IPS-18a (cell line): ENCODE results near the gene TBX19.

Source experiments
- H3K27ac ChIP-seq: one replicate; pipeline ENCODE4 v1.5.1; 2013; ENCODE audit warnings: low read length
- H3K27me3 ChIP-seq: one replicate; pipeline ENCODE4 v1.6.1; 2013; ENCODE audit warnings: mild to moderate bottlenecking, low read length; ENCODE audit not compliant: control insufficient read depth, insufficient read depth
- H3K36me3 ChIP-seq: one replicate; pipeline ENCODE4 v1.6.1; 2013; ENCODE audit warnings: low read depth, low read length; ENCODE audit not compliant: control insufficient read depth
- H3K4me1 ChIP-seq: one replicate; pipeline ENCODE4 v1.6.1; 2013; ENCODE audit warnings: low read depth, low read length; ENCODE audit not compliant: control insufficient read depth
- H3K4me3 ChIP-seq: one replicate; pipeline ENCODE4 v1.5.1; 2013; ENCODE audit warnings: low read length
- H3K9ac ChIP-seq: one replicate; pipeline ENCODE4 v1.6.1; 2013; ENCODE audit warnings: mild to moderate bottlenecking, low read length, moderate library complexity
- H3K9me3 ChIP-seq: one replicate; pipeline ENCODE4 v1.6.1; 2013; ENCODE audit warnings: low read depth, low read length; ENCODE audit not compliant: control insufficient read depth

Gene TBX19

GRCh38 chr1:168280296-168280927 is at the start of gene TBX19:
Gene TBX19, plus strand, starts transcription at chr1:168280877. Its CDS starts 214 bp downstream, at chr1:168281091.
- H3K27ac ChIP-seq = no peak within 1 kb of the TSS
- no peak within 1 kb of the TSS for H3K9ac ChIP-seq
- H3K27me3 ChIP-seq = no peaks in the 10 kb centered on the region
- no peak within 1 kb of the TSS for H3K4me3 ChIP-seq
- H3K4me1 ChIP-seq = peaks cover 7% of the 10 kb centered on the region
- no peaks in the 10 kb centered on the region for H3K36me3 ChIP-seq
- no peaks in the 10 kb centered on the region for H3K9me3 ChIP-seq

GRCh38 chr1:168234846-168235547 is 45.7 kb upstream of the TBX19 start:
- Histone ChIP-seq H3K9ac (no peak overlapping the region), H3K4me1 (no peaks in the 10 kb centered on the region), H3K4me3 (no peak overlapping the region), H3K27me3 (no peaks in the 10 kb centered on the region), H3K27ac (no peak overlapping the region), H3K36me3 (peaks cover 14% of the 10 kb centered on the region), H3K9me3 (no peaks in the 10 kb centered on the region)

- no peaks in the 10 kb centered on the region for H3K27me3 ChIP-seq
- H3K9ac ChIP-seq = no peak overlapping the region
- H3K4me3 ChIP-seq = no peak overlapping the region
- H3K9me3 ChIP-seq = no peaks in the 10 kb centered on the region
- H3K27ac ChIP-seq = no peak overlapping the region
- no peaks in the 10 kb centered on the region for H3K4me1 ChIP-seq
- H3K36me3 ChIP-seq = peaks cover 14% of the 10 kb centered on the region
Measured at GRCh38 chr1:168235548-168235885, 45.2 kb upstream of the TBX19 start.

- H3K36me3 ChIP-seq = peaks cover 14% of the 10 kb centered on the region
- no peaks in the 10 kb centered on the region for H3K27me3 ChIP-seq
- H3K4me3 ChIP-seq = no peak overlapping the region
- H3K9me3 ChIP-seq = no peaks in the 10 kb centered on the region
- no peaks in the 10 kb centered on the region for H3K4me1 ChIP-seq
- H3K27ac ChIP-seq = no peak overlapping the region
- H3K9ac ChIP-seq = no peak overlapping the region
Measured at GRCh38 chr1:168235937-168236336, 44.7 kb upstream of the TBX19 start.

GRCh38 chr1:168236836-168237611 is 43.7 kb upstream of the TBX19 start:
- H3K9ac ChIP-seq = no peak overlapping the region
- no peak overlapping the region for H3K4me3 ChIP-seq
- no peaks in the 10 kb centered on the region for H3K4me1 ChIP-seq
- H3K27me3 ChIP-seq = no peaks in the 10 kb centered on the region
- H3K36me3 ChIP-seq = peaks cover 14% of the 10 kb centered on the region
- no peaks in the 10 kb centered on the region for H3K9me3 ChIP-seq
- no peak overlapping the region for H3K27ac ChIP-seq

- no peak overlapping the region for H3K4me3 ChIP-seq
- no peaks in the 10 kb centered on the region for H3K4me1 ChIP-seq
- H3K27me3 ChIP-seq = no peaks in the 10 kb centered on the region
- peaks cover 26% of the 10 kb centered on the region for H3K36me3 ChIP-seq
- H3K27ac ChIP-seq = no peak overlapping the region
- H3K9me3 ChIP-seq = no peaks in the 10 kb centered on the region
- no peak overlapping the region for H3K9ac ChIP-seq
Measured at GRCh38 chr1:168243198-168243597, 37.5 kb upstream of the TBX19 start.

GRCh38 chr1:168243636-168244212 is 37.0 kb upstream of the TBX19 start:
- H3K9ac ChIP-seq = no peak overlapping the region
- no peaks in the 10 kb centered on the region for H3K4me1 ChIP-seq
- no peak overlapping the region for H3K27ac ChIP-seq
- peaks cover 25% of the 10 kb centered on the region for H3K36me3 ChIP-seq
- no peaks in the 10 kb centered on the region for H3K27me3 ChIP-seq
- no peak overlapping the region for H3K4me3 ChIP-seq
- no peaks in the 10 kb centered on the region for H3K9me3 ChIP-seq

GRCh38 chr1:168245042-168245441 is 35.6 kb upstream of the TBX19 start:
- peaks cover 20% of the 10 kb centered on the region for H3K36me3 ChIP-seq
- H3K9ac ChIP-seq = no peak overlapping the region
- H3K4me3 ChIP-seq = no peak overlapping the region
- no peaks in the 10 kb centered on the region for H3K9me3 ChIP-seq
- no peak overlapping the region for H3K27ac ChIP-seq
- H3K4me1 ChIP-seq = no peaks in the 10 kb centered on the region
- H3K27me3 ChIP-seq = no peaks in the 10 kb centered on the region

GRCh38 chr1:168246506-168246905 is 34.2 kb upstream of the TBX19 start:
- Histone ChIP-seq H3K4me3 (no peak overlapping the region), H3K27ac (no peak overlapping the region), H3K36me3 (peaks cover 20% of the 10 kb centered on the region), H3K27me3 (no peaks in the 10 kb centered on the region), H3K4me1 (no peaks in the 10 kb centered on the region), H3K9me3 (no peaks in the 10 kb centered on the region), H3K9ac (no peak overlapping the region)

- no peak overlapping the region for H3K4me3 ChIP-seq
- no peaks in the 10 kb centered on the region for H3K4me1 ChIP-seq
- no peak overlapping the region for H3K9ac ChIP-seq
- peaks cover 10% of the 10 kb centered on the region for H3K9me3 ChIP-seq
- H3K27me3 ChIP-seq = no peaks in the 10 kb centered on the region
- no peak overlapping the region for H3K27ac ChIP-seq
- no peaks in the 10 kb centered on the region for H3K36me3 ChIP-seq
Measured at GRCh38 chr1:168252204-168252733, 28.4 kb upstream of the TBX19 start.

- Histone ChIP-seq H3K4me1 (peaks cover 10% of the 10 kb centered on the region), H3K27ac (no peak overlapping the region), H3K27me3 (no peaks in the 10 kb centered on the region), H3K4me3 (no peak overlapping the region), H3K9ac (no peak overlapping the region), H3K36me3 (no peaks in the 10 kb centered on the region), H3K9me3 (peaks cover 10% of the 10 kb centered on the region)
Measured at GRCh38 chr1:168256164-168256563, 24.5 kb upstream of the TBX19 start.
